HG03095 (cell line): Measurements from ENCODE around the gene GAREM1.
"Not testable (repeated sequence)": the region's sequence is repeated elsewhere in the genome, so short reads cannot be mapped to it uniquely, and the experiment has no call there.

Experiments used
- ATAC-seq: cut with Tn5 transposase; IDR thresholded peaks from one replicate; pipeline ENCODE4 v1.9.1; 2021; ENCODE audit warnings: moderate library complexity; ENCODE audit not compliant: unreplicated experiment

GAREM1 gene

DNA sequence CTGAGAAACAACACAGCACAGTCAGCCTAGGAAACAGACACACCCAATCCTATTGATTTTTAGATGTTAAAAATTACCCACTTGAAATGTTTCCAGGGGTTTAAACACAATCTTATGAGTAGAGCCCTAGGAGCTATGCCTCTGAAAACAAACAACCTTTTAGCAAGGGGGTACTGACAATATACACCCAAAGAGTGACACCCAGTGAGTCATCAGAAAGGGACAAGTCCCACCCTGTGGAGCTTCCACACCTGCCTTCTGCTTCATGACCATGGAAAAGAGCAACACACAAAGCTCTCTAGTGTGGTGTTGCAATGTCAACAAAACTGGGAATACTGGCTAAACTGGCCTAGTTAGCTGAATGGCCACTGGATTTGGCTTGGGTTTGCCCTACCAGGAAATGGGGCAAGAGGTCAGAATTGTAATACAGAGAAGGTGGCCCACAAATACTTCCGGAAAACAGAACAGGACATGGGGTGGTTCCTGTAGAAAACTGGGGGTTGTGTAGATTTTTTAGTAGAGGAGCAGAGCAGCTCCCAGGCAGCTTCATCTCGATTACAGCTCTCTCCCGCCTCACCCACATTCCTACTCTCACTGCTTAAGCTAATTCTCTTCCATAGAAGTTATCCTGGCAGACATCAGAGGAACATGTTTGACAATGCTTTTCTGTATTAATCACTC, 98.2 kb downstream of the GAREM1 start:
- ATAC-seq = no peak

DNA sequence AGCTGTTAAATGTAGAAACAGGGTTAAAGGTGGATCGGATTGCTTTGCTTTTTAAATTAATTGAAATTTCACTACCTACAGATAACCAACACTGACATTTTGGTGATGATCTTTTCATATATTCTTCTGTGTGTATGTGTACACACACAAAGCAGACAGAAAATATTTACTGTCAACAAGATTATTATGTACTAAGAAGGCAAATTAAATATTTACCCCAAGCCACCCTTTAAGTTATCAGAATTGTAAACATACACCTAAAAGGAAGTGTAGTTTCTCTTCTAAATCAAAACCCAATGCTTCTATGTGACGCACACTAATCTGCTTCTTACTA, 98.7 kb downstream of the GAREM1 start:
- no peak for ATAC-seq

DNA sequence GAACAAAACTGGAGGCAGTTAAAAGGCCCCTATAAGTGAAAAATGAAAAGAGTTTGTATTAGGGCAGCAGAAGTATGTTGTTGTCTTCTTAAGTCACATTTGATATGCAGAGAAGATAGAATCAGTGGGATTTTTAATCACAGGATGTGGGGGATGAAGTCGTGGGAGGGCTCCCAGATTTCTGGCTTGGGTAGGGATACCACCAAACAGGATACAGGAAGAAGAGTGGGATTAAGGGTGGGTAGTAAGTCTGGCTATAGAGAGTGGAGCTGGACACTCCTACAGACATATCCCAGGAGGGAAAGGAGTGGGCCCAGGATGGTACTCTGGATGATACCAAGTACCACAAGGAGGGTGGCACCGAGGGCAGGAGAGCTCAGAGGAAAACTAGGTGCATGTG, 99.3 kb downstream of the GAREM1 start:
- no peak for ATAC-seq

DNA sequence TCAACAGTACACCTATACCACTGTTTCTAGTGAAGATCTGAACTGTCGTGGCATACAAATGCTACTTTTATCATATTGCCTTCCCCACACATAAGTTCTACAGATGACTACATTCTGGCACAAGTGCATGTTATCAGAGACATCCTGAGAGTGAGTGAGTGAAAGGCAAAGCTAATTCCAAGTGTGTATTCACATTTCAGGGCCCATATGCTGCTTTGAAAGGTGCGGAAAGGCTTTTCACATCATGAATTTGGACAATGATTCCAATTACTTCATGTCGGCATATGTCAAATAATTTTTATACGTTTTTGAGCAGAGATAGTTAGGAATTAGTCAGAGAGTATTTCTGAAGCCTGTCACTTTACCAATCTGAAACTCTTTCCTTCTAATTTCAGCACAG, 101.7 kb downstream of the GAREM1 start:
- no peak for ATAC-seq

DNA sequence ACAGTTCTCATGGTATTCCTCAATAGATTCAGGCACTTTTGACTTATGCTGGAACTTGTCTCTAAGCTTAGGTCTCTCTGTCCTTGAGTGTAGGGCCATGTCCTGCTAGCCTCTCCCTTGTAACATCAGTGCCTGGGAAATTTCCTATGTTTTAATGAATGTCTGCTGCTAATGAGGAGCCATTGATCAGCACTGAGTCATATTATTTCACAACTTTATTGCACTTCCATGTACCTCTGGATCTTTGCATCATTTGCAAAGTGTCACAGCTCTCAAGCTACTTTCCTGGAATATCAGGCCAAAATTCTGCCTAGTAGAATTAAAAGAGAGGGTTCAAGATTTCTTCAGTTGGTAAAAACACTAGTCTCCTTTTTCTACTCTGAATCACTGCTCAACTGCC, 102.5 kb downstream of the GAREM1 start:
- ATAC-seq = no peak

DNA sequence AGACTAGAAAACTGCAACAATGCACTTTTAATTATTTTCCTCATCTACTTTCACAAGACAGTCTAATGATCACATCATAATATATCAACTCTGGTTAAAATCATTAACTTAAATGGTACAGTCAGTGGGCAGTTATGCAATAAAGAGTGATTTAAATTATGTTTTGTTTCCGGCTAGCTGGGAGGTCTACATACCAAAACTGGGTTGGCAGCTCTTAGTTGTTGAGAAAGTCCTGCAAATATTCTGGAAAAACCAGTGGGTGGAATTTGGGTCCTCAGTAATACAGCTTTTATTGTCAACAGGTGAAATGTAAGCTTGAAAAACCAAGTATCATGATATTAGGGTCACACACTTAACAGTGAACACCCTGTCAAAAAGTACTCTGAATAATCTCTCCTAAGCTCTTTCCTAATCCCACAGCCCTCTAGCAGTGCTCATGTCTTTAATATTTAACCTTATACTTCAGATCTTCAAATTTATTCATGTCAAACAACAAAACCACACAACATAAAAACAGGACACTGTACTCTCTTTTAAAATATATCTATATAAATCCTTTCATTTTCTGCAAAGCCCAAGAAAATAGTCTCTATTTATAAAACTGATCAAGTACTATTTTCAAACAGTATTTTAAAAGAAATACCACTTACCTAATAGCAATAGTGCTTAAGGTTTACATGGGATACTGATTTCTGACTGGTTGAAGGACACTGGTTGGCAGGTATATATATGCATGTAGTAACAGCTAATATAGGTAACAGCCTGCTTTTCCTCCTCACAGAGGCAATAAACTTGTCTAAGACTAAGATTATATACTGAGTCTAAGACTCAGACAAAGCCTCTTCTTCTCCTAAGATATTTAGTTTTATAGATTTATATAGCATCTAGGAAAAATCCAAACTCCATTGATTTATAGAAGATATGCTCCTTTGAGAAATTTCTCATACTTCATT, 103.8 kb downstream of the GAREM1 start:
- ATAC-seq = no peak

DNA sequence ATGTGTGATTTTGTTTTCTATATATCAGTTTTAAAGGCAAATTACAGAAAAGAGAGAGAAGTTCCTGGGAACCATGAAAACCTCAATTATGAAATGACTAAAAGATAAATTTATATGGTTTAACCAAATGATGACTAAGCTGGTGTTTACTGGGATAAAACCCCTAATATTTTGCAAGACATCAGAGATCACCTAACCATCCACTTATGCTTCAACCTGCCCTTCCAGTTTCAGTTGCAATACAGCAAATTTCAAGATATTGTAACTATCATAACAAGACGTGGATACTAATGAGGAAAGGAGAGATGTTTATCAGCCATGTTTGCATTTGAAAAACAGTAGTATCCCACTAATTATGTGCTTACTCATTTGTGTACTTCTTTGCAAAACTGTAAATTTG, 108.2 kb downstream of the GAREM1 start:
- no peak for ATAC-seq

DNA sequence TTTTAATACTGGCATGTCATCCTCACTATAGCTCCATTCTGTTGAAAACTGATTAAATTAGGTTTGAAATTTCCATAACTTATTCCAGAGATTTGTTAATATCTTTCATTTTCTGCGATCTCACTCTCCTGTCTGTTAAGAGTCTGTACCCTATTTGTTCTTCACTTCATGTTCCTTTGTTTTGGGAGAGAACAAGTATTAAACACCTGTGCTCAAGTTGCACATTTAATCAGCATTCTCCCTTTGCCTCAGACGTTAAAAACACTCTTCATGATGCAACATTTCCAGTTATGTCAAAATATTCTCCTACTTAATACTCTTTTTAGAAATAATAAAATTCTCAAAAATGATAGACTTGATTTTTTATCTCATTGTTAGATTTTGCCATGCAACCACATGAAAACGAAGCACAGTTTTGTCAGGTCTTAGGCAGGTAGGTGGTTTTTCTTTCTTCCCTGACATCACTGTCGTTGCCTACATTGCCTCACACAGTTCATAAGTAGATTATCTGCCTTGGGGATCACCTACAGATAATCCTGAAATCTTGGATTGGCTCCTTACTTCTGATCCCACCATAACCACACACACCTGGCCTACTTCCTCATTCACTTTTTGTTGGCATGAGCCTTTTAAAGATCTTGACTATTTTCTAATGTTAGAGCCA, 109.9 kb downstream of the GAREM1 start:
- ATAC-seq = no peak

DNA sequence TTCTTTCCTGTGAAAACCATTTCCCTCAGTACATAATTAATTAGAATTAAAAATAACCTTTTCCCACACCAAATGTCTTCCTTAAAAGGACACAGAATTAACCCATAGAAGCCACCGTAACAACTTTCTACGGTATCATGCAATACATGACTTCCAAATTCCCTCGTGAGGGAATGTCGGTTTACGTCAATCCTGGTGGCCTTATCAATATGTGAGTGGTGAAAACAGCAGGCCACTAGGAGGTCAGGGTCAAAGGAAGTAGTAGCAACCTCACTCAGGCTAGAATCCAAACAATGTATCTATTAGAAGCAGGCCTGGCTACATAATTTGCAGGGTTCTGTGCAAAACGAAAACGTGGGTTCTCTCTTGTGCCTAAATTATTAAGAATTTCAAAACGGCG, 112.2 kb downstream of the GAREM1 start:
- ATAC-seq = no peak

DNA sequence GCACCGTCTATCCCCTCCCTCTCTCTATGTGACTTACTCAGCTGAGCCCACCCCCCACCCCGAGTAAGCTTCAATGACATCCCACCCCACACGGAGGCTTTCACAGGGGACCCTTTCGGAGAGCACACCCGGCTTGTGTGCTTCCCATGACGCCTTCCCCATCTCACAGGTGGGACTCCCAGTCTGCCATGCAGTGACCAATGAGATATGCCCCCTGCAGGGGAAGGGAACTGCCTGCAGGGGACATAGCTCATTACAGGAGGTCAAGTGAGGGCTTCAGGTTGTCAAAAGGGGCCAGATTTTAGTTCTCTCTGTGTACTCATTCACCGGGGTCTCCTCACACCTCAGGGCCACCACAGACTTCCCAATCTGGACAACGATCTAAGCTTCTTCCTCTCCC, 112.6 kb downstream of the GAREM1 start:
- no peak for ATAC-seq

DNA sequence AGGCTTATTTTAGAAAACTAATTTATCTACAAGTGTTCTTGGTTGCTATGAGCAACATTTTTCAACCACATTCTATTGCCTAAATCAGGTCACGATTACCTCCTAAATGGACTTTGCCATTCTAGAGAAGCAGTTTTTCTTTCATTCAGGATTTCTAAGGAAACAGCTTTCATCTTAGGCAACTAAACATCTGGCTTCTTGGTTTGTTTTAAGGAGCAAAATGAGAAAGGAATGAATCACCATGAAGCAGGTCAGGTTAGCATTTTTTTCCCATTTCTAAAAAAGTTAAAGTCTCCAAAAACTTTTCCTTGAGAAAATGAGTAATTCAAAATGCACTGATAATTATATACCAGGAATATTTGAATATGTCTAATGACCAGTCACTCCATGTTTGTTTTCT, 114.8 kb downstream of the GAREM1 start:
- ATAC-seq = no peak

DNA sequence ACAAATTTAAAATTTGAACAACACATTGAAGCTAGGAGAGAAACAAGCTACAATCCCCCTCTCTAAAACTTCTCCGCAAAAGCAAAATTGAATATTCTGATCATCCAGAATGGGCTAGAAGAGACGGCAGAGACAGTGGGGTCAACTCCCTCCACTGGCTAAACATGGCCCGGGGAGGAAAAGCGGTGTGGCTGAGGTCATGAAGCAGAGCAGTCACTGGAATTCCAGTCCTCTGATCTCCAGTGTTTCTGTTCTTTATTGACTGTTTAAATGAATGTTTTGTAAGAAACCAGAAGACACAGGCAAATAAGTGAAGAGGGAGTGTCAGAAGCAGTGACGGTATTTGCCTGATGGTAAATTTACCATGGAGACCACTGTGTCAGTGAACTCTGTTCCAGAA, 116.2 kb downstream of the GAREM1 start:
- ATAC-seq = no peak

DNA sequence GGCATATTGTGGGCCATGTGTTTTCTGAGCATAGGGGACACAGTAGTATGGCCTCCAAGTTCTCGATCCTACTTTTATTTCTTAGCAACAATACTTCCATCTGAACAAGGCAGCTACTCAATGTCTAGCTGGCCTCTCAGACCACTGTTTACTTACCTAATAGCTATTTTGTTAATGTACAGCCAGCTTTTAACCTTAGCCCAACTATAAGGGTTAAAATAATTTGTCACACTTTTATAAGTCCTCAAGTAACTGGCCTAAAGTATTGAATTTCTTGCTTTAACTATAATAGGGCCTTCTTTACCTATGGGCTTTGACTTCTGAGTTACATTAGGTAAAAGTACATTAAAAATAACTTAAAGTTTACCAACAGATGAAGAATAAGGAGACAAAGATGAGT, 117.4 kb downstream of the GAREM1 start:
- no peak for ATAC-seq

DNA sequence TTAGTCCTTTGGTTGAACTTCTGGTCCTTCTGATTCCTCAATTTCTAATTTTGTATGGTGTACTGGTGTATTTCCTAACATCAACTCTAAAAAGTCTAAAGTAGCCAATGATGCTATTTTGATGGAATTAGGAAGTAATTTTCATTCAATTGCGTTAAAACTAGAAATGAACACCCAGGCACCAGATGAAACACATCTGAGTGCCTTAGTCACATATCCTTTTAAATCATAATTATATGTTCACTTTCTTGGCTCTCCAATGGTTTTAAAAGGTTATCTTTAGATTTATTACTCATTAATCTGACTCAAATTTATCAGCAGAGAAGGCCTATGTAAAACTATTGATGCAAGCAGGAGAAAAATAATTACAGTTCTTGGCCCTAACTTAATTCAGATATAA, 119.7 kb downstream of the GAREM1 start:
- no peak for ATAC-seq

DNA sequence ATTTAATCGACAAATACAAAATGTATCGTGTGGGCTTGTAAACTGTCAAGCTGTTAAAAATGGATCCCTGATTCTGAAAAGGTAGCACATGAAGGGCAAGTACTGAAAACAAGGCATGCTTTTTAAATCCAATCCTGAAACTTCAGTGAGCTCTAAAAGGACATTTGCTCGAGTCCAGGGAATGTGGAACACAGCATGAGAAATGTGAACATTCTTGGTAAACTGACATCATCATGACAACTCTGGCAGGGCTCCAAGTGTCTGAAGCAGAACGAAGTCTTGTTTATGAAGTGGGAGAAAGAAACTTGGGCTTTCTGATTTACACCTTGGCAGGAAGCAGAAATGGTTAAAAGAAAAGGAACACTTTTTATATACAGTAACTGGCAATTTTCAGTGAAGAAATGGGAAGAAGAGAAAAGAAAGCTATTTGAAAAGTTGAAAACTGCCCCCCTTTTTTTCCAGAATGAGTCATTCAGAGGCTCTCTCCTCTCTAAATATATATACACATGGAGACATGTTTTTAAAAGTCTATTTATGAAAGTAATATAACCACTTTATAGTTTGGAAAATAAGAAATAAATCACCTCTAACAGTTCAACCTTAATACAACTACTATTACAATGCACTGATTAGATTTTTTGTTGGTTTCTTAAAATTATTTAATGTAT, 120.8 kb downstream of the GAREM1 start:
- ATAC-seq = no peak

DNA sequence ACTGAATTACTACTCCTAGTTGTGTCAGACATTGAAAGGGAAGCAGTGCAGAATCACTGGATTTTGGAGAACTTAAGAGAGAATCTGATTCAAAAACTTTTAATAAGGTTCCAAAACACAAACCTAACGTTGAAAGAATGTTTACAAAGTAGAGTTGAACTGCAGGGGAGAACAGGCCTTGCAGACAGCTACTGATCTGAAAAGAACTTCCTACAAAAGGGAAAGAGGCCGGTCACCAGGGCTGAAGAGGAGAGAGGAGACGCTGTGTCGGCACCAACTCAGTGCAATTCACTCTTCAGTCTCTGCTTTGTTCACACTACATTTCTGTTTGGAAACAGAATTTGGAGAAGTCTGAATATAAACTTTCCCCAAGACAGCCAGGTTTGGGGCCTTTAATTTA, 124.0 kb downstream of the GAREM1 start:
- no peak for ATAC-seq

DNA sequence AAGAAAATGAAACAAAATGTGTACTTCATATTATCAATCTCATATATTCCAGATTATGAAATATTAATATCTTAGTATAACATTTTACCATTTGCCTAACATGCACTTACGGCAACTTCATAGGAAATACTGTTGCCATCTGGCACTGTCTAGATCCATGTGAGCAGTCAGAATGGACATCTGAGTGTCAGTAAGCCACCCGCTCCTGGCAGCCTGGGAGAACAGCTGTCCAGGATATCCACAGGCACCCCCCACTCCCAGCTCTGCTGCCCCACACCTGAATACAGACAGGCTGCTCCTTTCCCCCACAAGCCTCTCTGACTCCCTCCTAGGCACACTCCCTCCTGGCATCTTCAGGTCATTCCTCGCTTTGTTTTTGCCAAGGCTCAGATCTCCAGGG, 127.0 kb downstream of the GAREM1 start:
- no peak for ATAC-seq

DNA sequence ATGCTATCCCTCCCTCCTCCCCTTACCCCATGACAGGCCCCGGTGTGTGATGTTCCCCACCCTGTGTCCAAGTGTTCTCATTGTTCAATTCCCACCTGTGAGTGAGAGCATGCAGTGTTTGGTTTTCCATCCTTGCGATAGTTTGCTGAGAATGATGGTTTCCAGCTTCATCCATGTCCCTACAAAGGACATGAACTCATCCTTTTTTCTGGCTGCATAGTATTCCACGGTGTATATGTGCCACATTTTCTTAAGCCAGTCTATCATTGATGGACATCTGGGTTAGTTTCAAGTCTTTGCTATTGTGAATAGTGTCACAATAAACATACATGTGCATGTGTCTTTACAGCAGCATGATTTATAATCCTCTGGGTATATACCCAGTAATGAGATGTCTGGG, 129.6 kb downstream of the GAREM1 start:
- ATAC-seq = not testable (repeated sequence)

DNA sequence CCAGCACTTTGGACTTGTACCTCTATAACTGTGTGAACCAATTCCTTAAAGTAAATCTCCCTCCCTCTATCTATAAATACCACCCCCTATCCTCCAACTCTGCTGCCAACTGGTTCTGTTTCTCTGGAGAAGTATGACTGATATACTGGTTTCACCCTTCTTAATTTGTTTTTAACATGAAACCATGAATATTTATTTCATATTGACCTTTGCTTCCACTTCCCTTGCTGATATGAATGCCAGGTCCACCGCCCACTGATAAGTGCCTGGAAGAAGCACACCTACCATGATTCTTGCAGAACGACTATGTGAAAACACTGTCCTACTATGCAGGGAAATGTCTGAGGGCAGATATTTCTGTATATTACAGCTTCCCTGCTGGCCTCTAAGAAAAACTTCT, 131.6 kb downstream of the GAREM1 start:
- ATAC-seq = no peak

DNA sequence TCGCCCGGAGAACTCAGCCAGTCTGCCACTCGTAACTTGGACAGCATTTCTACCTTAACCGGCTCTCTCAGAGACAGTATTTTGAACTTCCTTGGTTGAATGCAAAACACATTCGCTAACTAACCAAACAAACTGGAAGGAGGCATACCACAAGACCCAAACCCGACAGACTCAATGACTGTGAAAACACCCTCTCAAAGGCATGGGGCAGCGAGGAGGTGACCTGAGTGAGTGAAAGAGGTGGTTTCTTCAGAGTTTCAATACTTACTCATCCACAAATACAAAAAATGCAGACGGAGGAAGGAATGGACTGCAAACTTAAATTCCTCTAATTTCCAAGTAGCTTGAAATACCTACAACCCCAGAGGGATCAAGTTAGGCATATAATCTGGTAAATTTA, 132.9 kb downstream of the GAREM1 start:
- ATAC-seq = no peak

DNA sequence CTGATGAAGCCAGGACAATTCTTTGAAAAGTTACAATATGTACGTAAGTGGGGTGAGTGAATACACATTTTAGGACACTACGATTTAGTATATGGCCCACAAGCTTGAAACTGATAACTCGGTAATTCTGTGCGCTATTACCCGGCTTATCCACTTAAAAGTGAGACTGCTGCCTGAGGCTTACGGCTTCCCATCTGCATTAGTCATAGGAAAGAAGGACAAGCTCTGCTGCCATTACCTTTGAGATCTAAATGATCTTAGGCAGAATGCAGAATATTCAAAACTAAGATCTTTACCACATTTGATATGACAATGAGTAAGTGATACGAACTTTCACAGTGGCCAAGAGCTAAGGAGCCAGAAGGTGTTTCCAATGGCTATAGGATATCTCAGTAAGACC, 133.3 kb downstream of the GAREM1 start:
- no peak for ATAC-seq
